ENCODE results near the gene RAB3IL1. TPM values are rescaled to one million over a fixed set of nuclear protein-coding genes. Genes with fewer than 3 reads are reported as not detected.
"Not testable (repeated sequence)": the region's sequence is repeated elsewhere in the genome, so short reads cannot be mapped to it uniquely, and the experiment has no call there.

RAB3IL1 gene
- total and polyA plus RNA-seq, 2 experiments from 2014 or later: 8.3 to 11.6 TPM

- TF ChIP-seq CTCF (IDR thresholded peaks at IDR 0.05; ENCODE audit: low read depth, low read length): no peak
- no peak overlapping the region for H3K27ac ChIP-seq
- peaks cover 4% of the 10 kb centered on the region for H3K4me1 ChIP-seq (ENCODE audit: low read depth)
Measured at GRCh38 chr11:61883327-61883726, 34.0 kb downstream of the RAB3IL1 start.

GRCh38 chr11:61882879-61883278, 34.5 kb downstream of the RAB3IL1 start:
- H3K4me1 ChIP-seq (ENCODE audit: low read depth): peaks cover 4% of the 10 kb centered on the region
- no peaks in the 10 kb centered on the region for H3K27me3 ChIP-seq
- no peak for TF ChIP-seq CTCF (IDR thresholded peaks at IDR 0.05; ENCODE audit: low read depth, low read length)

More at GRCh38 chr11:61883327-61883726, 34.0 kb downstream of the RAB3IL1 start:
- Histone ChIP-seq H3K4me3 (no peak overlapping the region), H3K27me3 (no peaks in the 10 kb centered on the region), H3K36me3 (no peaks in the 10 kb centered on the region), H3K9me3 (ENCODE audit: low read depth) (no peaks in the 10 kb centered on the region)
- DNase-seq (ENCODE audit: low read depth in 1 of 2, low spot score in 1 of 2): no peak

GRCh38 chr11:61882267-61882666, 35.1 kb downstream of the RAB3IL1 start:
- H3K27ac ChIP-seq; H3K4me1 ChIP-seq (ENCODE audit: low read depth); H3K27me3 ChIP-seq; H3K9me3 ChIP-seq (ENCODE audit: low read depth); H3K36me3 ChIP-seq; H3K4me3 ChIP-seq: not testable (repeated sequence)
- peak in 1 of 2 donors; percentile 25 for DNase-seq (ENCODE audit: low read depth in 1 of 2, low spot score in 1 of 2)

More at GRCh38 chr11:61882879-61883278, 34.5 kb downstream of the RAB3IL1 start:
- DNase-seq (ENCODE audit: low read depth in 1 of 2, low spot score in 1 of 2): no peak
- Histone ChIP-seq H3K9me3 (ENCODE audit: low read depth) (no peaks in the 10 kb centered on the region), H3K36me3 (no peaks in the 10 kb centered on the region), H3K4me3 (no peak overlapping the region), H3K27ac (no peak overlapping the region)

- no peaks in the 10 kb centered on the region for H3K9me3 ChIP-seq (ENCODE audit: low read depth)
- H3K36me3 ChIP-seq: no peaks in the 10 kb centered on the region
- peaks cover 4% of the 10 kb centered on the region for H3K4me1 ChIP-seq (ENCODE audit: low read depth)
- no peak for DNase-seq (ENCODE audit: low read depth in 1 of 2, low spot score in 1 of 2)
- no peak overlapping the region for H3K4me3 ChIP-seq
- no peaks in the 10 kb centered on the region for H3K27me3 ChIP-seq
- no peak for TF ChIP-seq CTCF (IDR thresholded peaks at IDR 0.05; ENCODE audit: low read depth, low read length)
- no peak overlapping the region for H3K27ac ChIP-seq
Measured at GRCh38 chr11:61881397-61881796, 36.0 kb downstream of the RAB3IL1 start.

- Histone ChIP-seq H3K27me3 (no peaks in the 10 kb centered on the region), H3K9me3 (ENCODE audit: low read depth) (no peaks in the 10 kb centered on the region), H3K4me3 (no peak overlapping the region), H3K36me3 (no peaks in the 10 kb centered on the region), H3K4me1 (ENCODE audit: low read depth) (peaks cover 3% of the 10 kb centered on the region), H3K27ac (no peak overlapping the region)
- no peak for DNase-seq (ENCODE audit: low read depth in 1 of 2, low spot score in 1 of 2)
- TF ChIP-seq CTCF (IDR thresholded peaks at IDR 0.05; ENCODE audit: low read depth, low read length): no peak
Measured at GRCh38 chr11:61880454-61880853, 36.9 kb downstream of the RAB3IL1 start.

GRCh38 chr11:61880031-61880430, 37.3 kb downstream of the RAB3IL1 start:
- no peak overlapping the region for H3K27ac ChIP-seq
- H3K4me1 ChIP-seq (ENCODE audit: low read depth): no peaks in the 10 kb centered on the region
- no peak for TF ChIP-seq CTCF (IDR thresholded peaks at IDR 0.05; ENCODE audit: low read depth, low read length)
- no peaks in the 10 kb centered on the region for H3K36me3 ChIP-seq
- no peaks in the 10 kb centered on the region for H3K27me3 ChIP-seq
- H3K4me3 ChIP-seq: no peak overlapping the region
- no peaks in the 10 kb centered on the region for H3K9me3 ChIP-seq (ENCODE audit: low read depth)
- no peak for DNase-seq (ENCODE audit: low read depth in 1 of 2, low spot score in 1 of 2)
